Type B pancreatic cell (in vitro differentiated cells): Measurements from ENCODE around the gene MC4R. TPM values are rescaled to one million over a fixed set of nuclear protein-coding genes. Genes with fewer than 3 reads are reported as not detected.

ENCODE experiments used
- DNase-seq: peaks from one replicate; pipeline ENCODE4 v3.0.0; 2021; ENCODE audit warnings: mixed read lengths; ENCODE audit not compliant: unreplicated experiment; ENCODE audit errors: extremely low spot score
- H3K27ac Mint-ChIP-seq: 2 replicates; pipeline ENCODE4 v1.8.0; 2021; ENCODE audit warnings: mild to moderate bottlenecking, mixed read lengths
- H3K27me3 Mint-ChIP-seq: 2 replicates; pipeline ENCODE4 v1.8.0; 2021; ENCODE audit warnings: mixed read lengths
- H3K36me3 Mint-ChIP-seq: 2 replicates; pipeline ENCODE4 v1.8.0; 2021; ENCODE audit warnings: mixed read lengths
- H3K4me1 Mint-ChIP-seq: one replicate; pipeline ENCODE4 v1.8.0; 2021; ENCODE audit warnings: mixed read lengths; ENCODE audit not compliant: unreplicated experiment
- H3K4me3 Mint-ChIP-seq: 2 replicates; pipeline ENCODE4 v1.8.0; 2021; ENCODE audit warnings: mild to moderate bottlenecking, mixed read lengths
- H3K9me3 Mint-ChIP-seq: 2 replicates; pipeline ENCODE4 v1.8.0; 2021; ENCODE audit warnings: mixed read lengths
- total RNA-seq: library from RNA; stranded (reverse); gene quantifications from 2 replicates; pipeline ENCODE4 v1.2.1, GENCODE V29; 2021; ENCODE audit warnings: low replicate concordance
- TF ChIP-seq, protein P1 (sequence below): fragments of 200-600 bp; sonication (generic); conservative IDR thresholded peaks from 2 replicates; pipeline ENCODE4 v1.5.0; 2021; ENCODE audit warnings: antibody characterized with exemption, mild to moderate bottlenecking

MC4R gene
- total RNA-seq, 1 donor from 2014 or later, result 1.3 TPM

DNA sequence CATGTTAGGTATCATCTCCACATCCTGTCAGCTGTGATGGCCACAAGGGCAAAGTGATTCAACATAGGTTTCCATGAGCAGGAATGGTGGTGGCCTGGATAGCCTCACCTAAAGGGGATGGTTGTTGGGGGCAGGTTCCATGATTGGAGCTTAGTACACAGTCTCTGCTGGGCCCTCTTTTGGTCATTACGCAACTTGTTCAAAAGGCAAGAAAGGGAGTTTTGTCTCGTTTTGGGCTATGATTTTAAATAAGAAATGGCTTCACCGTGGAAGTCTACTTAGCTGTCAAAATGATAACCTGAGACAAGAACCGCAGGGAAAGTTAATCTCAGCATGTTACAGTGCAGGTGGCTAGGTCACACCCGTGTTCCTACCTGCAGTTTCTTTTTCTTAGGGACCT, 13.1 kb upstream of the MC4R start:
- no peak overlapping the region for H3K4me3 Mint-ChIP-seq
- H3K27me3 Mint-ChIP-seq, result no peaks in the 10 kb centered on the region
- no peaks in the 10 kb centered on the region for H3K4me1 Mint-ChIP-seq
- H3K27ac Mint-ChIP-seq, result no peak overlapping the region
- no peak for DNase-seq
- H3K9me3 Mint-ChIP-seq, result no peaks in the 10 kb centered on the region
- TF ChIP-seq, protein P1, sequence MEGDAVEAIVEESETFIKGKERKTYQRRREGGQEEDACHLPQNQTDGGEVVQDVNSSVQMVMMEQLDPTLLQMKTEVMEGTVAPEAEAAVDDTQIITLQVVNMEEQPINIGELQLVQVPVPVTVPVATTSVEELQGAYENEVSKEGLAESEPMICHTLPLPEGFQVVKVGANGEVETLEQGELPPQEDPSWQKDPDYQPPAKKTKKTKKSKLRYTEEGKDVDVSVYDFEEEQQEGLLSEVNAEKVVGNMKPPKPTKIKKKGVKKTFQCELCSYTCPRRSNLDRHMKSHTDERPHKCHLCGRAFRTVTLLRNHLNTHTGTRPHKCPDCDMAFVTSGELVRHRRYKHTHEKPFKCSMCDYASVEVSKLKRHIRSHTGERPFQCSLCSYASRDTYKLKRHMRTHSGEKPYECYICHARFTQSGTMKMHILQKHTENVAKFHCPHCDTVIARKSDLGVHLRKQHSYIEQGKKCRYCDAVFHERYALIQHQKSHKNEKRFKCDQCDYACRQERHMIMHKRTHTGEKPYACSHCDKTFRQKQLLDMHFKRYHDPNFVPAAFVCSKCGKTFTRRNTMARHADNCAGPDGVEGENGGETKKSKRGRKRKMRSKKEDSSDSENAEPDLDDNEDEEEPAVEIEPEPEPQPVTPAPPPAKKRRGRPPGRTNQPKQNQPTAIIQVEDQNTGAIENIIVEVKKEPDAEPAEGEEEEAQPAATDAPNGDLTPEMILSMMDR, result no peak
- no peaks in the 10 kb centered on the region for H3K36me3 Mint-ChIP-seq

DNA sequence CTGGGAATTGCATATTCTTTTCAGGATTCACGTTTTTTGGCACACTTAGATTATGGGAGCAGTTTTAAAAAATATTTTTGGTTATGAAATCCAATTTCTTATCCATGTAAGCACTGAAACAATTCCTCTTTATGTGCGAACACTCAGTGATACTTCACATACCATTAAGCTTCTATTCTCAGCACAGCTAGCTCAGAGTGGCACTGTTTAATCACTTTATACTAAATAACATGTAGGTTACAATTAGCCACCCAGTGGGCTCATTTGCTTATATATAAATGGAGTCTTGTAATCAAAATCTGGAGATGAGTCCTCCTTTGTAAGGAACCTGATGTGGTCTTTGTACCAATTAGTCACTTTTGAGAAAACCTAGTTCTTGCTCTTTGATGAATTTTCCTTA, 11.3 kb upstream of the MC4R start:
- Mint-ChIP-seq H3K36me3 (no peaks in the 10 kb centered on the region), H3K9me3 (no peaks in the 10 kb centered on the region), H3K27ac (no peak overlapping the region), H3K4me1 (no peaks in the 10 kb centered on the region), H3K27me3 (no peaks in the 10 kb centered on the region), H3K4me3 (no peak overlapping the region)
- DNase-seq, result no peak
- TF ChIP-seq, protein P1, result no peak

DNA sequence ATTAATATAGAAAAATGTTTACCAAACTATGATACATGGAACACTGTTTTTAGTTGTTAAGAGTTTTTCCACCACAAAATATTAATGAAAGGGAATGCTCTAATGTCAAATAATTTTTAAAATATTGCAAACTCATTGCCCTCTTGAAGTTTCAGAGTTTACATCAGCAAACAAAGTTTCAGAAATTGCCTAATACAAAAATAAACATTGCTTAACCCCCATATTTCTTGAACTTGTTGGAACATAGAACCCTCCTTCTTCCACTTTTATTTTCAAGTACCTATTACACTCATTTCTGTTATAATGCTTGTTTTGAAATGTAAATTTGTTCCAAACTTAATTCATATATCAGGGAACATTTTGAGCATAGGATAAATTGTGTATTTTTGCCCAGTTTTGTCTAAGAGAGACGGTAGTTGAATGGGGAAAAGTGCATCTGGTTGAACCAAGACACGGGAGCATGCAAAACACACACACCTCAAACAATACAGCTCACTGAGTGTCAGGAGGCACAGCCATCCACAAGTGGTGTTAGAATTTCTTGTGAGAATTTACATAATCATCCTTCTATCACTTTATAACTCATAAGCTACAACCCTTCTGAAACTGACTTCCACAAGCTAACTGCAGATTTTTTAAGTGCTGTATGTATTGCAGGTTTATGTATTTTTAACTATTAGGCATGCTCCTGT, 5.3 kb upstream of the MC4R start:
- no peaks in the 10 kb centered on the region for H3K36me3 Mint-ChIP-seq
- TF ChIP-seq, protein P1, result no peak
- DNase-seq, result no peak
- no peaks in the 10 kb centered on the region for H3K27me3 Mint-ChIP-seq
- H3K27ac Mint-ChIP-seq, result no peak overlapping the region
- no peaks in the 10 kb centered on the region for H3K9me3 Mint-ChIP-seq
- H3K4me1 Mint-ChIP-seq, result peaks cover 2% of the 10 kb centered on the region
- no peak overlapping the region for H3K4me3 Mint-ChIP-seq

DNA sequence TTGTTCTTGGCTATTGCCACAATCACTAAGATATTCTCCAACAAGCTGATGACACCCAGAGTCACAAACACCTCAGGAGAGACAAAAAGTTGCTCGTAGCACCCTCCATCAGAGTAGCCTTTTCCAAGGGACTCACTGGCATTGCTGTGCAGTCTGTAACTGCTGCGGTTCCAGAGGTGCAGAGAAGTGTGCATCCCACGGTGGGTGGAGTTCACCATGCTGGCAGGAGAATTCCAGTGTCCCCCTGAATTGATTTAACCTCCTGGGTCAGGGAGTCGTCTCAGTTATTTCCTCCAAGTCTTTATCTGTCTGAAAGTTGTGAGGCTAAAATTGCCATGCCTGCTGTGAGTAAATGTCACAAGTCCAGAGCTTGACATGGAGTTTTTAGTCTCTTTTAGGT, 443 bp downstream of the MC4R start:
- Mint-ChIP-seq H3K36me3 (no peaks in the 10 kb centered on the region), H3K4me1 (peaks cover 9% of the 10 kb centered on the region), H3K27me3 (peaks cover 5% of the 10 kb centered on the region), H3K4me3 (peak overlapping the region; percentile 77), H3K9me3 (no peaks in the 10 kb centered on the region), H3K27ac (no peak overlapping the region)
- TF ChIP-seq, protein P1, result no peak
- no peak for DNase-seq

DNA sequence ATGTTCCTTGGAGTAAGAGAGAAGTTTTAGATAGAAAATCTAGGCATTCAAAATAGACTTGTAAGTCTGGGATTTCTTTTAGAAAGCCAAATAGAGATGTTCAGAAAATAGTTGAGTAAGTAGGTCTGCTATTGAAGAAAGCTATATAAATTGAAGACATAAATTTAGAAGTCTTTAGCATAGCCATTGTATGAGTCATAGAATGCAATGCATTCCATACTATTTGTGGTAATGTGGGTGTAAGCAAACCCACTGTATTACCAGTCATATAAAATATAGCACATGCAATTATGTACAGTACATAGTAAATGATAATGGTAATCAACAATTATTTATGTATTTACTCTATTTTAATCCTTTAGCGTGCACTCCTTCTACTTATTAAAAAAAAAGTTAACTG, 14.1 kb downstream of the MC4R start:
- H3K27me3 Mint-ChIP-seq, result no peaks in the 10 kb centered on the region
- no peaks in the 10 kb centered on the region for H3K9me3 Mint-ChIP-seq
- H3K4me3 Mint-ChIP-seq, result no peak overlapping the region
- TF ChIP-seq, protein P1, result no peak
- no peak overlapping the region for H3K27ac Mint-ChIP-seq
- no peaks in the 10 kb centered on the region for H3K4me1 Mint-ChIP-seq
- no peak for DNase-seq
- no peaks in the 10 kb centered on the region for H3K36me3 Mint-ChIP-seq
